GM12892 (cell line): ENCODE measurements around the gene SH3BGR.
"Not testable (repeated sequence)": the region's sequence is repeated elsewhere in the genome, so short reads cannot be mapped to it uniquely, and the experiment has no call there.

Experiments
- POLR2A ChIP-seq: IDR thresholded peaks from 2 replicates; pipeline ENCODE4 v1.6.1; 2011; ENCODE audit warnings: low read depth, low read length, control low read depth
- POLR2AphosphoS5 ChIP-seq: IDR thresholded peaks from 2 replicates; pipeline ENCODE4 v1.6.1; 2011; ENCODE audit warnings: low read depth, low read length, control low read depth
- TAF1 ChIP-seq: IDR thresholded peaks from 2 replicates; pipeline ENCODE4 v1.6.1; 2011; ENCODE audit warnings: low read depth, mild to moderate bottlenecking, control low read depth, low read length, borderline replicate concordance

DNA sequence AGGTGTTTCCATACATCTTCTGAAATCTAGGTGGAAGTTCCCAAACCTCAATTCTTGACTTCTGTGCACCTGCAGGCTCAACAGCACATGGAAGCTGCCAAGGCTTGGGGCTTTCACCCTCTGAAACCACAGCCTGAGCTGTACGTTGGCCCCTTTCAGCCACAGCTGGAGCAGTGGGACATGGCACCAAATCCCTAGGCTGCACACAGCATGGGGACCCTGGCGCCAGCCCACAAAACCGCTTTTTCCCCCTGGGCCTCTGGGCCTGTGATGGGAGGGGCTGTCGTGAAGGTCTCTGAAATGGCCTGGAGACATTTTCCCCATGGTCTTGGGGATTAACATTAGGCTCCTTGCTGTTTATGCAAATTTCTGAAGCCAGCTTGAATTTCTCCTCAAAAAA is 88.6 kb downstream of the SH3BGR start:
- not testable (repeated sequence) for TF ChIP-seq POLR2A, POLR2AphosphoS5, TAF1
